Activated CD4-positive, alpha-beta T cell treated with anti-CD3 and anti-CD28 coated beads, Interleukin-2, amount 50 U/mL, for 48 hours (primary cell): ENCODE data around the gene USF2.
"Not testable (repeated sequence)": the region's sequence is repeated elsewhere in the genome, so short reads cannot be mapped to it uniquely, and the experiment has no call there.

Source experiments
- DNase-seq, 2 experiments: peaks; one replicate each; pipeline ENCODE4 v3.0.0-alpha.2; 2020

Gene USF2

DNA sequence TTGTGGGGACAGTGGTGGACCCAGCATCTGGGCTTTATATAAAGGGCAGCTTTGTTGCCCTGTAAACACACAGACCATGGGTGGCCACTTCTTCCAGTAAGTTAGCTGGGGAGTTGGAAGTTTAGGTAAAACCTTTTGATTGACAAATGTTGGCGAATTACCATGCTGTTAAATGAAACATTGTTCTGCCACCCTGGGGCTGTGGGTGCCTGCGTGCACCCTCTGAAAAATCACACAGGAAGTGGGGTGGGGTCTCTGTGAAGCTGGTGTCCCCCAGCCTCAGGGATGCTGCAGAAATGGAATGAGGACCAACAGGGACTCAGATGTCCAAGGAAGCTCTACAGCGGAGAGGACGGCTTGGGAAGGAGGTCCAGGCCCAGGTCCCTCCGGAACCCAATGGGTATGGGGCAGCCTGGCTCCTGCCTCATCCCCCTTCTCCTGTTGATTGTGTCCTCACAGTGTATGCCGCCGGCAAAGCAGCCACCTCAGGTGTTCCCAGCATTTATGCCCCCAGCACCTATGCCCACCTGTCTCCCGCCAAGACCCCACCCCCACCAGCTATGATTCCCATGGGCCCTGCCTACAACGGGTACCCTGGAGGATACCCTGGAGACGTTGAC lies 2.8 kb upstream of the USF2 start:
- DNase-seq = no peak

DNA sequence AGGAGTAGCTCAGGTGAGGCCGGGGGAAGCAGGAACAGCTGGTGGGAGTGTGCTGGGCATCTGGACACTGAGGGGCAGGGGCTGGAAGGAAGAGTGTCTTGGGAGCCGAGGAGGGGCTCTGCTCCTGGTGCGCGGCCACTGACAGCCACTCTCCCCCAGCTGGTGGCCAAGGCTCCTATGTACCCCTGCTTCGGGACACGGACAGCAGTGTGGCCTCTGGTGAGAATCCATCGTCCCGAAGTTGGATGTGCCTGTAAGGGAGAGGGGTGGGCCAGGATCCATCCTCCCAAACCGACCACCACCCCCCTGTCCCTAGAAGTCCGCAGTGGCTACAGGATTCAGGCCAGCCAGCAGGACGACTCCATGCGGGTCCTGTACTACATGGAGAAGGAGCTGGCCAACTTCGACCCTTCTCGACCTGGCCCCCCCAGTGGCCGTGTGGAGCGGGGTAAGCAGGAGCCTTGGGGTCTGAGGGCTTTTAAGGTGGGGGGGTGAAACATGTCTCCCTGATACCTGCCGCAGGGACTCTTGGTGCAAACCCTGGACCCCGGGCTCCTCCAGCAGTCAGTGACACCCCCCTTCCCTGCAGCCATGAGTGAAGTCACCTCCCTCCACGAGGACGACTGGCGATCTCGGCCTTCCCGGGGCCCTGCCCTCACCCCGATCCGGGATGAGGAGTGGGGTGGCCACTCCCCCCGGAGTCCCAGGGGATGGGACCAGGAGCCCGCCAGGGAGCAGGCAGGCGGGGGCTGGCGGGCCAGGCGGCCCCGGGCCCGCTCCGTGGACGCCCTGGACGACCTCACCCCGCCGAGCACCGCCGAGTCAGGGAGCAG lies 2.0 kb upstream of the USF2 start:
- DNase-seq = no peak

DNA sequence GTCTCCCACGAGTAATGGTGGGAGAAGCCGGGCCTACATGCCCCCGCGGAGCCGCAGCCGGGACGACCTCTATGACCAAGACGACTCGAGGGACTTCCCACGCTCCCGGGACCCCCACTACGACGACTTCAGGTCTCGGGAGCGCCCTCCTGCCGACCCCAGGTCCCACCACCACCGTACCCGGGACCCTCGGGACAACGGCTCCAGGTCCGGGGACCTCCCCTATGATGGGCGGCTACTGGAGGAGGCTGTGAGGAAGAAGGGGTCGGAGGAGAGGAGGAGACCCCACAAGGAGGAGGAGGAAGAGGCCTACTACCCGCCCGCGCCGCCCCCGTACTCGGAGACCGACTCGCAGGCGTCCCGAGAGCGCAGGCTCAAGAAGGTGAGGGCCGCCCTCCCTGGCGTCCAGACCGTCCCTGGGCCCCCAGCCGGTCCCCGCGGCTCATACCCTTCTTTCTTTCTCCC lies 1.4 kb upstream of the USF2 start:
- peak; percentile 41 to 57 for DNase-seq

DNA sequence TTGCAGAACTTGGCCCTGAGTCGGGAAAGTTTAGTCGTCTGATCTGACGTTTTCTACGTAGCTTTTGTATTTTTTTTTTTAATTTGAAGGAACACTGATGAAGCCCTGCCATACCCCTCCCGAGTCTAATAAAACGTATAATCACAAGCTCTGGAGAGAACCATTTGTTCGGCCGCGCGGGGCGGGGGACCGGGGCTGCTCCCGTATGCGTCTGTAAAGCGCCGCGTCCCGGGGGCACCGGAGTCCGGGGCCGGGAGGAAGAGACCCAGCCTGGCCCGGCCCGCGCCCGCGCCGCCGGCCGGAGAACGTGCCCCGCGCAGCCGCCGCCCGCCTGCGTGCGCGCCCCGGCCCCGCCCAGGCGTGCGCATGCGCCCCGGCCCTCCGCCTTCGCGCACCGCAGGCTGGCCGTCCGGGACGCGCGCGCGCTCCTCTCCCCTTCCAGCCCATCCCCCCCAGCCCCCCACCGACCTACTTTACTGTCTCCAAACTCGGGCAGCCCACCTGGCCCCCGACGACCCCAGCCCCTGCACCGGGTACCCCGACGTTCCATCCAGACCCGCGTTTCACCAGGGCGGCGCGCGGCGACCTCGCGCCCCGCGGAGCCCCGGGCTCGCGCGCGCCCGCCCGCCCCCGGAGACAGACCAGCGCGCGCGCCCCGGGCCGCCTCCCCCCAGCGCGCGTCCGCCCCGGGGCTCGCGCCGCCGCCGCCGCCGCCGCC lies 785 bp upstream of the USF2 start:
- DNase-seq = peak; percentile 70

DNA sequence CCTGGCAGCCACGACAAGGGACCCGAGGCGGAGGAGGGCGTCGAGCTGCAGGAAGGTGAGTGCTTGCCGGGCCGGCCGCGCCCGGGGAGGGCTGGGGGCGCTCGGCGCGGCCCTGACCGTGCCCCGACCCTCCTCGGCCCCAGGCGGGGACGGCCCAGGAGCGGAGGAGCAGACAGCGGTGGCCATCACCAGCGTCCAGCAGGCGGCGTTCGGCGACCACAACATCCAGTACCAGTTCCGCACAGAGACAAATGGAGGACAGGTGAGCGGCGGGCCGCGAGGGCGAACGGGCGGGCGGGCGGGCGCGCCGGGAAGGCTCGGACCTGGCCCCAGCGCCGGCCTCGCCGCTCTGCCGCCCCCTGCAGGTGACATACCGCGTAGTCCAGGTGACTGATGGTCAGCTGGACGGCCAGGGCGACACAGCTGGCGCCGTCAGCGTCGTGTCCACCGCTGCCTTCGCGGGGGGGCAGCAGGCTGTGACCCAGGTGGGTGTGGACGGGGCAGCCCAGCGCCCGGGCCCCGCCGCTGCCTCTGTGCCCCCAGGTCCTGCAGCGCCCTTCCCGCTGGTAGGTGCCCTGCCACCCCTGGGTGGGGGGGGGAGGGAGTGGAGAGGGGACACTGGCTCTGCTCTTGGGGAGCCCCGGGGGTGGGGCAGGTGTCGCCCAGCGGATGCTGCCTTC lies 816 bp downstream of the USF2 start:
- DNase-seq = peak; percentile 82 to 83

DNA sequence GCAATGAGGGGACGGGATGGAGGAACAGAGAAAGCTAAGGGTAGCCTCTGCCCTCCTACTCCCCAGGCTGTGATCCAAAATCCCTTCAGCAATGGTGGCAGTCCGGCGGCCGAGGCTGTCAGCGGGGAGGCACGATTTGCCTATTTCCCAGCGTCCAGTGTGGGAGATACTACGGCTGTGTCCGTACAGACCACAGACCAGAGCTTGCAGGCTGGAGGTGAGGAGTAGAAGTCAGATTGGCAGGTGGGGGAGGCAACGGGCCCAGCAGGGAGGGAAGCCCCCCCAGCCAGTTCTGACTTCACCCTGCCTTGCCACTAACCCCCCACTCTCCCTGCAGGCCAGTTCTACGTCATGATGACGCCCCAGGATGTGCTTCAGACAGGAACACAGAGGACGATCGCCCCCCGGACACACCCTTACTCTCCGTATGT lies 1.6 kb downstream of the USF2 start:
- DNase-seq = no peak

DNA sequence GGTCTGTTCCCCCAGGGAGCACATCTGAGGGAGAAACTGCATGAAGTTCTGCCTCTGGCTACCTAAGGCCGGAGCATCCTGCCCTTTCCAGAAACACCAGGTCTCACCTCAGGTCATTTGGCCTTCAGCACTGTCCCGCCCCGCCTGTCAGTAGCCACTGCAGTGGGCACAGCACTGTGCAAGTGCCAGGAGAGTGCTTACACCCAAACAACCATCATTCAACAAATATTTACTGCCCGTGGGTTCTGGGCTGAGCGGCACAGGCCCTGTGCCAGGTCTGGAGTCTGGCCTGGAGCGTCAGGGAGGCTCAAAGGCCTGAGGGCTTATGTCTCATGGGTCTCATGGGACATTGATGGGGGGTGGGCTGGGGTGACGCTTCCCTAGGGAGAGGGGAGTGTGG lies 2.8 kb downstream of the USF2 start:
- no peak for DNase-seq

DNA sequence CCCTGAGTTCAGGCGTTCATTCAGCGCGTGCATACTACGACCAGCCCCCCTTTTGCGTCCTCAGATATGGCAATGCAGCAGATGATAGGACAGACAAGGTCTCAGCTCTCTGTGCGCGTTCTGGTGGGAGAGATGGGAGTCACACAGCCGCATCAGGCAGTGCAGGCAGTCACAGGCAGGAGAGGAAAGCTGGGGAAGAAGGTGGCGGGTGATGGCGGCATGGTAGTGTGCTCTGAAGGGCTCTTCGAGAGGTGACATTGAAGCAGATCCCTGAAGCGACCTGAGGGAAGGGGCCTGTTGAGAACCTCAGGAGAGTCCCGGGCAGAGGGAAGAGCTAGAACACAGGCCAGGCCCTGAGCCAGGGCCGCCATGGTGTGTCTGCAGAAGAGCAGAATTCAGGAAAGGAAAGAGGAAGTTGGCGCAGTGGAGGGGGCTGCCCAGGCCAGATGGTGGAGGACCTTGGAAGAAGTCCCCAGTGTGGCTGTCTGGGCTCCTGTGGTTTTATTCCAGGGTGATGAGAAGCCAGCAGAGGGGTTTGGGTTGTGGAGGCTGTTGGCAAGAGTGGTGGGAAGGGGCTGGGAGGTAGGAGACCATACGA lies 3.5 kb downstream of the USF2 start:
- no peak for DNase-seq

DNA sequence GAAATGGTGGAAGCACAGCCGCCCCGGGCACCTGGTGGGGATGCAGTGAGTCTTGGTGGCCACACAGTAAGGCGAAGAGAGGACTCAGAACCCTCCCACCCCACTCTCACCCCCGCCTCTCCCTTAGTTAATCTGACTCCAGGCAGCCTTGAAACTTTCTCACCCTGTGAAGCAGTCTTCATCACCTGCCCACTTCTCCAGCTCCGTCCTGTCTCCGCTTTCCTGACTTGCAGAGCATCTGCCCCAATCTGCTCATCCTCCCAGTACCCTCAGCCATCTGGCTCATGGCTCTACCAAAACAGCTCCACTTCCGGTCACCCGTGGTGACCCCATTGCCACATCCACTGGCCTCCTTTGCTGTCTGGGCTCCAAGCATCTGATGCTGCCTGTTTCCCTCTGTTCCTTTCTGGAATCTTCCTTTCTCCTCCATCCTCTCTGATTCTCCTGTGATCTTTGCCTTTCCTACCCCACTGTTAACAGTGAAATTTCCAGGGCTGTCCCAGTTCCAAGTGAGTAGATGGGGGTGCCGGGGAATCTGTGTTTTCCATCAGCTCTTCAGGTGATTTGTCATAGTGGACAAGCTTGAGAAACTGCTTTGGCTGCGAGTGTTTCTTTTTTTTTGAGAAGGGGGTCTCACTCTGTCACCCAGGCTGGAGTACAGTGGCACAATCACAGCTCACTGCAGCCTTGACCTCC lies 4.3 kb downstream of the USF2 start:
- no peak for DNase-seq

DNA sequence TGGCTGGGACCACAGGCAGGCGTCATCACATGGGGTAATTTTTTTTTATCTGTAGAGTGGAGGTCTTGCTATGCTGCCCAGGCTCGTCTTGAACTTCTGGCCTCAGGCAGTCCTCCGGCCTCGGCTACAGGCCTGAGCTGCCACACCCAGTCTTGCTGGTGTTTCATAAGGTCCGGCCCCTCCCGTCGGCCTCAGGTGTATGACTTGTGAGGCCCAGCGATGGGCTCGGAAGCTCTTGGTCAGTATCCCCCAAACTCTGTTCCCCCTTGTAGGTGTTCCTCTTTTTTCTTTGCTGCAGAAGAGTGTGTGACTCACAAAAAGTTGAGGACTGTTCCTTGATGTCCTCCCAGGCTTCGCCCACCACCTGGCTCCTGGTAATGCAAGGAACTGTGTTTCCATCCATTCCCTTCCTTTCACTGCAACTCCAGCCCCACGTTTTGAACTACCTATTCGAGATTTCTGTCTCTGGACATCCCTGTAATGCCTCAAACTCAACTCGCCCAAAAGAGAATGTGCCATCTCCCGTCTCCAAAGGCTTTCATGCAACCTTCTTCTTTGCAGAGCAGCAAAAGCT lies 5.0 kb downstream of the USF2 start:
- no peak for DNase-seq

DNA sequence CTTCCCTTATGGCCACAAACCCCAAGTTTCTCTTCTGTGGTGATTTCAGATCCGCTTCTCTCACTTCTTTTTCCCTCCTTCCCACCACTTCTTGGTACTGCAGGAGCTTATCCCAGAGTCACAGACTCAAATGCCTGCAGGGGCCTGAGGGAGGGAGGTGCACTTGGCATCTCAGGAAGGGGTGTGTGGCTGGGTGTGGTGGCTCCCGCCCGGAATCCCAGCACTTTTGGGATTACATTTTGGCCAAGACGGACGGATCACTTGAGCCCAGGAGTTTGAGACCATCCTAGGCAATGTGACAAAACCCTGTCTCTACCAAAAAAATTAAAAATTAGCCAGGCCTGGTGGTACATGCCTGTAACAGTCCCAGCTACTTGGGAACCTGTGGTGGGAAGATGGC lies 5.6 kb downstream of the USF2 start:
- no peak for DNase-seq

DNA sequence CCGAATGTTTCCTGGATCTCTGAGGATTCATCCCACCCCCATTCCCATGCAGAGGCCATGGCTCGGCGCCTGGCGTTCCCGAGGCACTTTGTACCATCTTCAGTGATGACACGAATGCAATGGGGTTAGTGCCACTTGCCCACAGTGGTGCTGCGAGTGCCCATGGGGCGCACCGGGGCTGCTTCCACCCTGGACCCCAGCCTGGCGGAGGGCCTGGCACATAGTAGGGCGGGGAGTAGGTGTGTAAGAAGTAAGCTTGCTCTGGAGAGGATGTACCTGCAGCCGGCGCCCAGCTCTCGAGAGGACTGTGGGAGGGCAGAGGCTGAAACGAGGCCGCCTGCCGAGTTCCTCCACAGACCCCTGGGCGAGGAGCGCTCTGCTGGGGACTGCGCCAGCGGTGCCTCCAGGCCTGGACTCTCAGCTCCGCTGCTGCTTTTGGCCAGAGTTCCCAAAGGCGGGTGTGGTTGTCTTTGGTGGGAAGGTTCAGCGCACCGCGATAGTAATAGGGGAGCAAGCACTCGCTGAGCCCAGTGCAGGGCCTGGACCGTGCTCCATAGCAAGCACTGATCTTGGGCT lies 8.0 kb downstream of the USF2 start:
- no peak for DNase-seq

DNA sequence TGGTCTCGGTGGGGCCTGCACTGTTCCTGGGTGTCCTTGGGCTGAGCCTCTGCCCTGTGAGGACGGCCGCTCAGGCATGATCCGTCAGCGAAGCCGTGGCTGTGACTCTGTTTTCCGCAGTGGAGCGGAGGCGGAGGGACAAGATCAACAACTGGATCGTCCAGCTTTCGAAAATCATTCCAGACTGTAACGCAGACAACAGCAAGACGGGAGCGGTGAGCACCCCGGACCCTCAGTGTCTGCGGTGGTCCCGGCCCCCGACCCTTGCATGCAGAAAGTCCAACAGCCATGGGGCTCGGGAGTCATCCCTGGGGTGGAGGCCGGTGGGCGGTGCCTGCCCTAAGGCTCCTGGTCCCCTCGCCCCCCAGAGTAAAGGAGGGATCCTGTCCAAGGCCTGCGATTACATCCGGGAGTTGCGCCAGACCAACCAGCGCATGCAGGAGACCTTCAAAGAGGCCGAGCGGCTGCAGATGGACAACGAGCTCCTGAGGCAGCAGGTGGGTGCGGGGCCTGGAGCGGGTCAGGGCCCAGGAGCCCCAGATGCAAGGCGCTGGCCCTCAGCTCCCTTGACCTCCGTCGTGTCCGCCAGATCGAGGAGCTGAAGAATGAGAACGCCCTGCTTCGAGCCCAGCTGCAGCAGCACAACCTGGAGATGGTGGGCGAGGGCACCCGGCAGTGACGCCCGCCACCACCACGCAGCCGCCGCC lies 10.0 kb downstream of the USF2 start:
- no peak for DNase-seq

DNA sequence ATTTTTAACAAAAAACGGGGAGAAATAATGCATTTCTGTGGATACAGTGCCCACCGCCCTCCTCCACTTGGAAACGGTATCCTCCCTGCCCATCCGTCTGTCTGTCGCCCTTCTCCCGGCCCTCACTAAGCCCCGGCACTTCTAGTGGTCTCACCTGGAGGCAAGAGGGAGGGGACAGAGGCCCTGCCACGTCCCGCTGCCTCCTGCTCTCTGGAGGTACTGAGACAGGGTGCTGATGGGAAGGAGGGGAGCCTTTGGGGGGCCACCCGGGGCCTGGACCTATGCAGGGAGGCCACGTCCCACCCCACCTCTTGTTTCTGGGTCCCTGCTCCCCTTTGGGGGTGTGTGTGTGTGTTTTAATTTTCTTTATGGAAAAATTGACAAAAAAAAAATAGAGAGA lies 10.6 kb downstream of the USF2 start:
- no peak for DNase-seq

DNA sequence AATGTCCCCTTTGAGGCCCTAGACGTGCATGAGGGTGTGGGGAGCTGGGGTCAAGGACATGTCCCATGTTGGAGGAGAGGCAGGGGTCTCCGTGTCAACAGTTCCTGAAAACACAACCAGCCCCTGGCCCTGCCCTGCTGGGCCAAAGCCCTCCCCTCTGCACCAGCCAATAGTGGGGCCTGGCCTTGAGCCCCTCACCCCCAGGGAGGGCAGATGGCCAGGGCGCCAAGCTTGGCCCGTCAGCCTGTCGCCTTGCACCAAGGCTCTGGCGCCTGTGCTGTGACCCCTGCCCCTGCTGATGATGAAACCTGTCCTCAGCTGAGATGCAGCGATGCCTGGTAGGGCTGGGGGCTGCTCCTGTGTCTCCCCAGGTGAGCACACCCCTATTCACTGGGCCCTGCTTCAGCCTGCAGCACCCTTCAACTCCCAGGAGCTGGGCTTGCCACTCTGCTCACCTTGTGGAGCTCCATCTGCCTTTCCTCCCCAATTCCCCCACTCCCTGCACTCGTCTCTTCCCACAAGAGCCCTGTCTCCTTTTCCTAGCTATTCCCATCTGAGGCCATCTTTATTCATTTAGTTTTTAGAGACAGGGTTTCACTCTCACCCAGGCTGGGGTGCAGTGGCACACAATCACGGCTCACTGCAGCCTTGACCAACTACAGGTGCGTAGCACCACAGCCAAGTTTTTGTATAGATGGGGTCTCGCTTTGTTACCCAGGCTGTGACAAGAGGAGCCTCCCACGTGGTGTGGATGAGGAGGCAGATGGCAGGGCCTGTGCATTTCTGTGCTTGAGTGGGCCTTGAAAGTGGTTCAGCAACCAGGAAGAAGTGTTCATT lies 11.4 kb downstream of the USF2 start:
- DNase-seq = no peak

DNA sequence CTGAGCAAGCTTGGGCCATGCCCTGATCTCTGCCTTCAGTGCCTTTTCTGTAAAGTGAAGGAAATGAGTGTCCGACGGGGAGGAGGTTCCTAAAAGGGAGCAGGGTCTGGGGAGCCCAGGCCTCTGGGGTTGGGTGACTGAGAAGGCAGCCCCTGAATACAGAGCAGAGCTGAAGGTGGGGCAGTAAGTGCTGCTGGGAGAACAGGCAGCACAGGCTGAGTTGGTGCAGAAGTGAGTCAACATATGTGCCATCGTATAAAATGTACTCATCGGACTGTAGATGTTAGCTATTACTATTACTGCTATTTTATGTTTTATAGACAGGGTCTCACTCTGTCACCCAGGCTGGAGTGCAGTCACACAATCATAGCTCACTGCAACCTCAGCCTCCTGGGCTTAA lies 12.5 kb downstream of the USF2 start:
- no peak for DNase-seq

DNA sequence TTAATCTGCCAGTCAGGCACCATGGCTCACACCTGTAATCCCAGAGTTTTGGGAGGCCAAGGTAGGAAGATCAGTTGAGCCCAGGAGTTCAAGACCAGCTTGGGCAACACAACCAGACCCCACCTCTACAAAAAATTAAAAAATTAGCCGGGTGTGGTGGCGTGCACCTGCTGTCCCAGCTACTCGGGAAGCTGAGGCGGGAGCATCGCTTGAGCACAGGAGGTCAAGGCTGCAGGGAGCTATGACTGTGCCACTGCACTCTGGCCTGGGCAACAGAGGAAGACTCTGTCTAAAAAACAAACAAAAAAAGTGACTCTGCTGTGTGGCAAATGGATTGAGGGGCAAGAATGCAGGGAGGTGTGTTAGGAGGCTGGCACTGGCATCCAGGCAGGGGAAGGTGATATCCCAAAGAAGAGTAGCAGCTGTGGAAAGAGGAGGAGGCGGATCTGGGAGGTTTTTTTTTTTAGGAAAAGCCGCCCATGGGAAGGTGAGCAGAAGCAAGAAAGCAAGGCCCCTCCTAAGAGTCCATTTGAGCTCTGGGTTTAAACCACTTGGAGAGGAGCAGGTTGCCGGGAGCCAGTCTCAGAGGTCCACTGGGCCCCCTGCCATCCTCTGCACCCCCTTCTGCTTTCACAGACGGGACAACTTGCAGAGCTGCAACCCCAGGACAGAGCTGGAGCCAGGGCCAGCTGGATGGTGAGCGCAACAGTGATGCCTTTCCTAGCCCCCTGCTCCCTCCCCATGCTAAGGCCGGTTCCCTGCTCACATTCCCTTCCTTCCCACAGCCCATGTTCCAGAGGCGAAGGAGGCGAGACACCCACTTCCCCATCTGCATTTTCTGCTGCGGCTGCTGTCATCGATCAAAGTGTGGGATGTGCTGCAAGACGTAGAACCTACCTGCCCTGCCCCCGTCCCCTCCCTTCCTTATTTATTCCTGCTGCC lies 15.7 kb downstream of the USF2 start:
- DNase-seq = no peak

DNA sequence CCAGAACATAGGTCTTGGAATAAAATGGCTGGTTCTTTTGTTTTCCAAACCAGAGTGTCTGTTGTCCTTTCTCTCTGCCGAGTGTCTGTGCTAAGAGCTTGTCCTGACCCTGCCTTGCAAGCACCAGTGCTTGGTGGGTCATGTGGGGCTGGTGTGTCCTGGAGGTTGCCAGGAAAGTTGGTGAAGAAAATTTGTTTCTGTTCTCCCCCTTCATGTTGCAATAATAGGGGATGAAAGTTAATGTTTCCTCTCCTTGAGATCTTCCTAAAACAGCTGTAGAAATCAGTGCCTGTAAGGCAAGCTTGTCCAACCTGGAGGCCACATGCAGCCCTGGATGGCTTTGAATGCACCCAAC lies 16.3 kb downstream of the USF2 start:
- DNase-seq = no peak

DNA sequence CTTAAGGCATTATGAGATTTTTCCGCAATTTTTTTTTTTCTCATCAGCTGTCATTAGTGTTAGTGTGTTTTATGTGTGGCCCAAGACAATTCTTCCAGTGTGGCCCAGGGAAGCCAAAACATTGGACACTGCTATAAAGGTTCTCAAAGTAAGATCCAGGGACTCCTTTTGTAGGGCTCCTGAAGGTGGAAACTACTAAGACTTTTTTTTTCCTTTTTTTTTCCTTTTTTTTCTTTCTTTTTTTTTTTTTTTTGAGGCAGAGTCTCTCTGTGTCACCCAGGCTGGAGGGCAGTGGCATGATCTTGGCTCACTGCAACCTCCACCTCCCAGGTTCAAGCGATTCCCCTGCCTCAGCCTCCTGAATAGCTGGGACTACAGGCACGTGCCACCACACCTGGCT lies 16.7 kb downstream of the USF2 start:
- not testable (repeated sequence) for DNase-seq
